ENCODE measurements around the gene UTY. TPM values are rescaled to one million over a fixed set of nuclear protein-coding genes. Genes with fewer than 3 reads are reported as not detected.

The UTY gene
- total and polyA plus RNA-seq, 2 donors (not counting 3 experiments of a cell fraction or from before 2014, with no cell fraction given), result 4.8 to 17.9 TPM

DNA sequence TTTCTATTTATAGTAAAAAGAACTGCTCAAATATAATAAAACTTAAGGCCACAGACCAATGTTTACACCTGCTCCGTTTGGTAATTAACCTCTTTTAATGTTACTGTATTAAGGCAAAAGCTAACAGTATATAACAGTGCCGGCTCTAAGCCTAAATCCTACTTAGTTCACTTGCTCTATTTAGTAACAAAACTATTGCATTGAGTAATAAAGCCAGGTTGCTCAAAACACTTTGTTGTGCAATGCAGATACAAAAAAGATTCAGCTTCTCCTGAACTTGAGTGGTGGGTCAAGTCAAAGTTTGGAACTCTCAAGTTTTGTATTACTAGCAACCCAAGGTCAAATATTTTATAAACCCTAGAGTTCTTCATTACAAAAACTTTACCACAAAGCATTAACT is 116.2 kb downstream of the UTY start:
- Histone ChIP-seq H3K36me3 (ENCODE audit: control insufficient read depth in 2 of 2, extremely low read depth in 1 of 2, insufficient read depth in 2 of 2, low read length in 2 of 2) (peaks cover 0 to 2% of the 10 kb centered on the region in 2 experiments), H3K9me3 (replicated peaks; ENCODE audit: control insufficient read depth, insufficient read depth, low read length) (no peaks in the 10 kb centered on the region), H3K4me3 (replicated peaks in 1 of 3; ENCODE audit: insufficient read depth in 1 of 3, low read depth in 1 of 3, low read length in 3 of 3) (no peak overlapping the region), H3K27me3 (ENCODE audit: control insufficient read depth in 2 of 2, insufficient read depth in 2 of 2, low read length in 2 of 2) (no peaks in the 10 kb centered on the region), H3K9ac (replicated peaks; ENCODE audit: extremely low read depth, insufficient read depth, low read length) (no peak overlapping the region), H3K4me2 (ENCODE audit: insufficient read depth, low read length) (no peak overlapping the region), H3K9me1 (replicated peaks; ENCODE audit: control insufficient read depth, extremely low read depth, insufficient read depth, low read length) (no peaks in the 10 kb centered on the region), H3K79me2 (ENCODE audit: control insufficient read depth, insufficient read depth, low read length) (no peaks in the 10 kb centered on the region), H3K4me1 (ENCODE audit: control insufficient read depth, extremely low read depth, insufficient read depth, low read length) (peaks cover 10% of the 10 kb centered on the region), H4K20me1 (replicated peaks; ENCODE audit: control insufficient read depth, extremely low read depth, insufficient read depth, low read length) (no peaks in the 10 kb centered on the region), H2AFZ (ENCODE audit: low read depth, low read length) (no peak overlapping the region), H3K27ac (ENCODE audit: insufficient read depth, low read depth, low read length) (no peak overlapping the region)
- FAIRE-seq (no peak), DNase-seq (ENCODE audit: low read depth, low spot score) (no peak)
- TF ChIP-seq, protein P1, sequence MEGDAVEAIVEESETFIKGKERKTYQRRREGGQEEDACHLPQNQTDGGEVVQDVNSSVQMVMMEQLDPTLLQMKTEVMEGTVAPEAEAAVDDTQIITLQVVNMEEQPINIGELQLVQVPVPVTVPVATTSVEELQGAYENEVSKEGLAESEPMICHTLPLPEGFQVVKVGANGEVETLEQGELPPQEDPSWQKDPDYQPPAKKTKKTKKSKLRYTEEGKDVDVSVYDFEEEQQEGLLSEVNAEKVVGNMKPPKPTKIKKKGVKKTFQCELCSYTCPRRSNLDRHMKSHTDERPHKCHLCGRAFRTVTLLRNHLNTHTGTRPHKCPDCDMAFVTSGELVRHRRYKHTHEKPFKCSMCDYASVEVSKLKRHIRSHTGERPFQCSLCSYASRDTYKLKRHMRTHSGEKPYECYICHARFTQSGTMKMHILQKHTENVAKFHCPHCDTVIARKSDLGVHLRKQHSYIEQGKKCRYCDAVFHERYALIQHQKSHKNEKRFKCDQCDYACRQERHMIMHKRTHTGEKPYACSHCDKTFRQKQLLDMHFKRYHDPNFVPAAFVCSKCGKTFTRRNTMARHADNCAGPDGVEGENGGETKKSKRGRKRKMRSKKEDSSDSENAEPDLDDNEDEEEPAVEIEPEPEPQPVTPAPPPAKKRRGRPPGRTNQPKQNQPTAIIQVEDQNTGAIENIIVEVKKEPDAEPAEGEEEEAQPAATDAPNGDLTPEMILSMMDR (IDR thresholded peaks at IDR 0.05; ENCODE audit: extremely low read depth in 1 of 2, insufficient read depth in 1 of 2, low read depth in 1 of 2, low read length in 2 of 2), result no peak
- no peak for TF ChIP-seq EZH2 (IDR thresholded peaks at IDR 0.05; ENCODE audit: borderline replicate concordance, low read depth, low read length, severe bottlenecking)
- no peak for TF ChIP-seq POLR2A (IDR thresholded peaks at IDR 0.05; ENCODE audit: low read depth, low read length)
- no peak for TF ChIP-seq POLR2AphosphoS5 (IDR thresholded peaks at IDR 0.05; ENCODE audit: insufficient read depth, low read depth, low read length)
- TF ChIP-seq GATA2 (IDR thresholded peaks at IDR 0.05; ENCODE audit: insufficient read depth, insufficient read length, low read depth, low read length), result no peak
- TF ChIP-seq, protein P2, sequence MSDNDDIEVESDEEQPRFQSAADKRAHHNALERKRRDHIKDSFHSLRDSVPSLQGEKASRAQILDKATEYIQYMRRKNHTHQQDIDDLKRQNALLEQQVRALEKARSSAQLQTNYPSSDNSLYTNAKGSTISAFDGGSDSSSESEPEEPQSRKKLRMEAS (IDR thresholded peaks at IDR 0.05; ENCODE audit: insufficient read depth, insufficient read length), result no peak
- TF ChIP-seq JUN (IDR thresholded peaks at IDR 0.05; ENCODE audit: borderline replicate concordance, insufficient read depth, insufficient read length, low read depth), result no peak
- no peak for TF ChIP-seq FOS (IDR thresholded peaks at IDR 0.05; ENCODE audit: borderline replicate concordance, insufficient read depth, low read length)
- no peak for TF ChIP-seq MYC (IDR thresholded peaks at IDR 0.05; ENCODE audit: low read depth, low read length)
- intact Hi-C loops (cut with micrococcal nuclease) (no loop called here), dilution Hi-C loops (cut with MboI; ENCODE audit: extremely low pct_ligation_motif_present, low sequenced_read_pairs) (no loop called here)
- ChIA-PET CTCF (interaction anchor here (2.3 kb wide), 1 partner anchor 20 kb away, joined by 14 read pairs; no protein-coding TSS in a partner anchor), POLR2A (no interaction called here)
- no TSS peak for BruUV-seq (replicated peaks)
